MV-4-11 (cell line): ENCODE results near the gene DHRS7B.
"Not testable (repeated sequence)": the region's sequence is repeated elsewhere in the genome, so short reads cannot be mapped to it uniquely, and the experiment has no call there.

Source experiments
- DNase-seq: peaks from one replicate; lab custom pipeline; 2025; lab: John Stamatoyannopoulos, UW

The DHRS7B gene

DNA sequence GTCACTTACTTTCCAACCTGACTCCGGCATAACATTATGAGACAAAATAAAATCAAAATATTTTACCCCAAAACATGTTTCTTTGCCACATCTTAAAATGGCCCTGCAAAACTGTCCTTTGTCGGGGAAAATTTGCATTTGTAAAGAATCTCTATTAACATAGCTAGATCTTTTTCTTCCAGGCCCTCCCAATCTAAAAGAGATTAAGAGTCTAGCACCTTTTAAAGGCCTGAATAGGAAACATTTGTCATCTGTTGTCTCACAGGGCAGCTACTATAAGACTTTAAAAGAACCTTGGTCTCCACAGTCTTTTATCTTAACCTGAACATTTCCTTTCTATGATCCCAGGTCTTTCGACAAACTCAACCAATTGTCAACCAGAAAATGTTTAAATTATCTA, 18.1 kb upstream of the DHRS7B start:
- no peak for DNase-seq

DNA sequence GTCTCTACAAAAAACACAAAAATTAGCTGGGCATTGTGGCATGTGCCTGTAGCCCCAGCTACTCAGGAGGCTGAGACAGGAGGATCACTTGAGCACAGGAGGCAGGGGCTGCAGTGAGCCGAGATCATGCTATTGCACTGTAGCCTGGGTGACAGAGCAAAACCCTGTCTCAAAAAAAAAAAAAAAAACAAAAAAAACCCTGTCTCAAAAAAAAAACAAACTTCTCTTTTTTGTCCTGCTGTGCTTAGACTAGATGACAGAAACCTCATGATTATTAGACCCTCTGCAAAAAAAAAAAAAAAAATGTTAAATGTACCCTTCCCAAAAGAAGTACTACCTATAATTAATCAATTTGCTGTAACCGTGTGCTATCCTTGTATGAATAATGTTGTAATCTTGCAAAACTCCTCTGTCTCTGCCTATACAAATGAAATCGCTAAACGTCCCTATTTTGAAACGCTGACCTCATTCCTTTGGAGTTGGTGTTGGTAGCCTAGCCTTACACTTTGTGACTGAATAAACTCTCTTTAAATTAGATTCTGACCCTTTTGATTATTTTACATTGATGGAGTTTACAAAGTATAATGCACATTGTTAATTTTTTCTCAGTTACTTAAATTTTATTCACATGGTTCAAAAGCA, 13.6 kb upstream of the DHRS7B start:
- DNase-seq = peak; percentile 45

DNA sequence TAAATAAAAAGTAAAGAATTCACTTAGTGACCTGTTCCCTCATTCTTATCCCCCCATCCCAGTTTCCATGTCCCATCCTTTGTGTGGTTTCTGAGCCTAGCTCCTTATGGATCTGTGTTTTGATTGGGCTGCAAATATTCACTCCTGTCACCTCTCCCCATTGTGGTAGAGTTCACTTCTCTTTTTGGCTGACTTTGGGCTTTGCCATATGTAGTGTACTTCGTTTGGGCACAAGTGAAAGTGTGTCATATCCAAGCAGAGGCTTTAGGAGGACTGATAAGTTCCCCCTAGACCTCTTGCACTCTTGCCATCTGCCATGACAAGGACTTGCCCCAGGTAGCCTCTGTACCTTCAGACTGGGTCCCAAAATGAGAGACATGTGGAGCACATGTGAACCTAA, 13.0 kb upstream of the DHRS7B start:
- peak; percentile 85 for DNase-seq

DNA sequence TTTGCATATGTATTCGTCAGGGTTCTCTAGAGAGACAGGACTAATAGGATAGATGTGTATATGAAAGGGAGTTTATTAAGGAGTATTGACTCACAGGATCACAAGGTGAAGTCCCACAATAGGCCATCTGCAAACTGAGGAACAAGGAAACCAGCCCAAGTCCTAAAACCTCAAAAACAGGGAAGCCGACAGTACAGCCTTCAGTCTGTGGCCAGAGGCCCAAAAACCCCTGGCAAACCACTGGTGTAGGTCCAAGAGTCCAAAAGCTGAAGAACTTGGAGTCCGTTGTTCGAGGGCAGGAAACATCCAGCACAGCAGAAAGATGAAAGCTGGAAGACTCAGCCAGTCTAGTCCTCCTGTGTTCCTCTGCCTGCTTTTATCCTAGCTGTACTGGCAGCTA, 12.0 kb upstream of the DHRS7B start:
- peak; percentile 21 for DNase-seq

DNA sequence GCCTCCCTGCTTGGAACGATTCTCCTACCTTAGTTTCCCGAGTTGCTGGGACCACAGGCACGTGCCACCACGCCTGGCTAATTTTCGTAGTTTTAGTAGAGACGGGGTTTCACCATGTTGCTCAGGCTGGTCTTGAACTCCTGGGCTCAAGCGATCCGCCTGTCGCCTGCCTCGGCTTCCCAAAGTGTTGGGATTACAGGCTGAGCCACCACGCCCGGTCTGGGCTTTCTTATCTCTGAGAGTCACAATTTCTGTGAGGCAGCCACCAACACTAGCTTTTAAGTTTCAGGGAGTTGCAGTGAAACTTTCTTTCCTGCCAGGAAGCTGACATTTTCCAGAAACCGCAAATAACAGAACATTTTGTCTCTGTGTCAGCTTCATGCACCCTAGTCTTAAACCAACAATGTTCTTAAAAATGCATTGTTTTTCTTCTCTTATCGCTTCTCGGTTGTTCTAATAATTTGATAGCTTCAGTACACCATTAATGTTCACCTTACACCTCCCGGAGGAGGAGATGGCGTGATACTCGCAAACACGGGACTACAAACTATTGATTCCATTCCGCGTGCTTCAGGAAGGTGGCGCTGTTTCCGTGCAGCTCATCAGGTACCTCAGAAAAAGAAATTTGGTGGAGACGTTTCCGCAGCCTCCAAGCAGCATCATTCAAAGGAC, 7.4 kb upstream of the DHRS7B start:
- DNase-seq = peak; percentile 54

DNA sequence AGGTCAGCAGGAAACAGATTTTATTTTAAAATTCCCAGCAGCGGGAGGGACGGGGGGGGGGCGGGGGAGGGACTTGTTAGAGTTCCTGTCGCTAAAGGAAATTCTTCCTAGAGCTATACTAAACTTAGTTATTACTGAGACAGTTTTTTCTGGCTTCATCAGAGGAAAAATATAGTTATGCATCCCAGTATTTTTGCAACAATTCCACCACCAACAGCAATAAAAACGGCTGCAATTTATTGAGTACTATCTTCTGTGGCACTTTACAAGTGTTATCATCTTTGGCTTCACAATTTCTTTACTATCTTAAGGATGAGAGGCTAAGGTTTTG, 6.9 kb upstream of the DHRS7B start:
- no peak for DNase-seq

DNA sequence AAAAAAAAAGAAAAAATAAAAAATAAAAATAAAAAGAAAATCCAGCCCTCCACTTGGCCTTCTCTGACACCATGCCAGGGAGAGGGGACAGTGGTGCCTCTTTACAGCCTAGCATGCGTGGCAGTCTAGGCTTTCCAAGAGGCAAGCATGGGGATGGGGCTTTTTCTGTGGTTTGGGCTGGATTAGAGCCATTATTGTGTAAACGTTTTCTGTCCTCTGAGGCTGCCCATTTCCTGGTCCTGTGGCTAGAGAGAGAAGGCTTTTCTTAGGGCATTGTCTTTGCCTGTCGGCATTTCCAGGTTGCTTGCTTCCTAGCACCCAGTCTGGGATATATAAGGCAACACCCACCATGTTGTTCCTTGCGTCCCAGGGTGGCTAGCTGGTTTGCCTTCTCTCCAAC, 2.7 kb upstream of the DHRS7B start:
- peak; percentile 86 for DNase-seq

DNA sequence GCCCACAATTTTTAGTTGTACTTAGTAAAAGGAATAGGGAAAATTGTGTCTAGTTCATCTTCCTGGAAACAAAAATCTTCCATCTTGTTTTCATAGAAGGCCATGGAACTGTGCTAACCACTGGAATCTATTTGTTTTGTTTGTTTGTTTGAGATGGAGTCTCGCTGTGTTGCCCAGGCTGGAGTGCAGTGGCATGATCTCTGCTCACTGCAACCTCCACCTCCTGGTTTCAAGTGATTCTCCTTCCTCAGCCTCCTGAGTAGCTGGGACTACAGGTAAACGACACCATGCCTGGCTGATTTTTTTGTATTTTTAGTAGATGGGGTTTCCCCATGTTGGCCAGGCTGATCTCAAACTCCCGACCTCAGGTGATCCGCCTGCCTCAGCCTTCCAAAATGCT, 2.2 kb upstream of the DHRS7B start:
- not testable (repeated sequence) for DNase-seq

DNA sequence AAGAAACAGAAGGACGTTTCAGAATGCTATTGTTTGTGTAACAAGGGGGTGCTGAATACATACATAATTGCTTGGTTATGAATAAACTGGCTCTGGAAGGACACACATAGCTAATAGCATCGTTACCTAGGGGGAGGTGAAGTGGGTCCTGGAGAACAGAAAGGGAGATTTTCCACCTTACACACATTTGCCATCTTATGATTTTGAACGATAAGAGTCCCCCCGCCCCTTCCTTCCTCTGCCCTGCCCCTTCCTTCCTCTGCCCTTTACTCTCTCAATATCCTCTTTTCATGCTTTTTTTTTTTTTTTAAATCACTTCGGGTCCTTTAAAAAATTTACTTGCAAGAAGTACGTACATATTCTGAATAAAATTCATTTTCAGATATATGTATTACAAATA, 902 bp upstream of the DHRS7B start:
- peak; percentile 5 for DNase-seq

DNA sequence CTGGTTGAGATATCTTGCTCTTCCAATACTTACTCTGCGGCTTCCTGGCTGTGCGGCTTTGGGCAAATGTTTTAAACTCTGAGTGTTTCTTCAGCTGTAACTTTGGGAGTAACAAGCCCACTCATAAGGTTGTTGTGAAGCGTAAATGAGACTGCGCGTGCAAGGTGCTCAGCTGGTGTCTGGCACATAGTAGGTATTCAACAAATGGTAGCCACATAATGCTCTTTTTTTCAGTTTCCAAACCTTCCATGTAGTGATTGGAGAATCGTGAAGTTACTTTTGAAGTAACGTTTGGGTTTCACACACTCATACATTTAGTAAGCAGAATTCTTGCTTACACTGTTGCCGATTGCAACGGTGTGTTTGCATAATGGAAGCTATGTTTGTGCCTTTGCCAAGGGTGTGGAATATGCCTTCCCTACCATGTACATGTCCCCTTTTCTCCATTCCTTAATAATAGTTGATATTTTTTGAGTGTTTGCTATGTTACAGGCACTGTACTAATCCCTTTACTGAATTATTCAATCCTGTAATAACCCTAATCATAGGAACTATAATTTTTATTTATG, 829 bp downstream of the DHRS7B start:
- DNase-seq = no peak

DNA sequence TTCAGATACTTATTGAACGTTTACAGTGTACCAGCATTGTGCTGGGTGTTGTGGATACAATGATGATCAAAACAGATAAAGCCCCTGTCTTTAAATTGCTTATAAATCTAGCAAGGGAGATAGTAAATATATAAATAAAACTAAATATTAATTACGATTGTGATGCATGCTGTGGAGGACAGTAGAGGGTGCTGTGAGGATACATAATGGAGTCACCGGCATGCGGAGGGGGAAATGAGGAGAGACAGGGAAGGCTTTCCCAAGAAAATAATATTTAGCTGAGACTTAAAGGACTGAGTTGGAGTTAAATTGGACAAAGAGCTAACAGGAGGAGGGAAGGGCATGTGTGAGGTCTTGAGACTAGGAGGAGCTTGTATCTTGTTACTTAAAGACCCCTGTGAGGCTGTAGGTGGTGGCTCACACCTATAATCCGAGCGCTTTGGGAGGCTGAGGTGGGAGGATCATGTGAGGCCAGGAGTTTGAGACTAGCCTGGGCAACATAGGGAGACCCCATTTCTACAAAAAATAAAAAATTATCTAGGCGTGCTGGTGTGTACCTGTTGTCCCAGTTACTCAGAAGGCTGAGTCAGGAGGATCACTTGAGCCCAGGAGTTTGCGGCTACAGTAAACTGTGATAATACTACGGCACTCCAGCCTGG, 2.4 kb downstream of the DHRS7B start:
- no peak for DNase-seq

DNA sequence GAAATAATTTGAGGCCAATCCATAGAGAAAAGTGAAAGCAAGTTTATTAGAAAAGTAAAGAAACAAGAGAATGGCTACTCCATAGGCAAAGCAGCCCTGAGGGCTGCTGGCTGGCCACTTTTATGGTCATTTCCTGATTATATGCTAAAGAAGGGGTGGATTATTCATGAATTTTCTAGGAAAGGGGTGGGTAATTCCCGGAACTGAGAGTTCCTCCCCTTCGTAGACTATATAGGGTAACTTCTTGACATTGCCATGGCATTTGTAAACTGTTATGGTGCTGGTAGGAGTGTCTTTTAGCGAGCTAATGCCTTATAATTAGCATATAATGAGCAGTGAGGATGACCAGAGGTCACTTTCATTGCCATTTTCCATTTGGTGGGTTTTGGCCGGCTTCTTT, 4.4 kb downstream of the DHRS7B start:
- DNase-seq = peak; percentile 30

DNA sequence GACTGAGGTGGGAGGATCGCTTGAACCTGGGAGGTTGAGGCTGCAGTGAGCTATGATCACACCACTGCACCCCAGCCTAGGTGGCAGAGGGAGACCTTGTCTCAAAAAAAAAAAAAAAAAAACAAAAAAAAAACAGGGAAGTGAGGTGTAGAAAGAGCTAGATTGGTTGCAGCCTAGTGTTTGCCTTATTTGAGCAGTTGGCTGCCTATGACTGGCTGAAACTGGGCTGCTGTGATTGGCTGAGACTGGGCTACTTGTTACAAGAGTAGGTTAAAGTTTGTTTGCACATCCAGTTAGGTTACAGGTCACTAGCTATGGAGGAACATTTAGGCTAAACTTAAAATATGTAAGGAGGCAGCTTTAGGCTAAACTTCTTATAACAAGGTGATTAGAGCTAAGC, 5.7 kb downstream of the DHRS7B start:
- peak; percentile 47 for DNase-seq

DNA sequence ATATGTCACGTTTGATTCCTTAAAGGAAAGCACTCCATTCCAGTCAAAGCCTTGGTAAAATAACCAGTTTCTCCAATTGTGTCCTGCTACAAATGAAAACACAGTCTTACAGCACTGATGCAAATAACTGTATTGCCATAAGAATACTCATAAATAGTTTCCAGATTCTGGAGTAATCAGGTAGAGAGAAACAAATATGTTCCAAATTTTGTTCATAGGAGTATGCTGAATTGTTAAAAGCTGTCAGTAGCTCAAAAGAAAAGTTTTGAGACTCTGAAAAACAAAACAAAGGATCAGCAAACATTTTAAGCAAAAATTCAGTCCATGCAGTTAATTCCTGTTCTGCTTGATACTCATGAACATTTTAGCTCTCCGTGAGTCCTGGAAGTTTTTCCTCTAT, 7.8 kb downstream of the DHRS7B start:
- peak; percentile 24 for DNase-seq

DNA sequence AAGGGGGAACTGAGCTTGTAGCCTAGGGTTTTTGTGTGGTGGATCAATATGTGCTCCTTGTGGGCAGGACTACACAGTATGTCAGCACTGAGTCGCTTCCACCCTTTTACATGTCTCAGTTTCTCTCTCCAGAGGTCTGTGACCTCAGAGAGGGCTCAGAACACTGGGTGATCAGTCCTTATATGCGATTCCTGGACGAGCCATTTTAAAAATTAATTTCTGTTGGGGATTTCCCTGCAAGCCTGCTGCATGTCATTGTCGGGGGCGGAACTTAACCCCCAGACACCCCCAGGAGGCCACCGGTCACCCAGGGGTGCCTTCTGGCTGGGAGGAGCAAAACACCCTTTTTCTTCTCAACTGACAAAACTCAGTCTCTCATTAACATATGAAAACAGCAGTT, 14.1 kb downstream of the DHRS7B start:
- DNase-seq = peak; percentile 58

DNA sequence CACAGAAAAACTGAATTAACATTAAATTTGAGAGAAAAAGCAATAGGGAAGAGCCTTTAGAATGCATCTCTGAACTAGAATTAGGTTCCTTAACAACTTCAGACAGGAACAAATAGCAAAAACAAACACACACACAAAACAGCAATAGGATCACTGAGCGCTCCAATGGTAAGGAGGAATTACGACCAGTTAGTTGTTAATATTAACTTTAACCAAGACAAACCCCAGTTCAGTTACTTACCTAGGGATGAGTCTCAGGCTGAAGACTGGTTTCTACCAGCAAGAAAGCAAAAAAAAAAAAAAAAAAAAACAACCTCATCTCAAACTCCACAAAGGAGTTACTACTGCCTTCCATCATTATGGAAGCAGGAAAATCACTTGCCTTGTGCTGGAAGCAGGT, 14.6 kb downstream of the DHRS7B start:
- no peak for DNase-seq

DNA sequence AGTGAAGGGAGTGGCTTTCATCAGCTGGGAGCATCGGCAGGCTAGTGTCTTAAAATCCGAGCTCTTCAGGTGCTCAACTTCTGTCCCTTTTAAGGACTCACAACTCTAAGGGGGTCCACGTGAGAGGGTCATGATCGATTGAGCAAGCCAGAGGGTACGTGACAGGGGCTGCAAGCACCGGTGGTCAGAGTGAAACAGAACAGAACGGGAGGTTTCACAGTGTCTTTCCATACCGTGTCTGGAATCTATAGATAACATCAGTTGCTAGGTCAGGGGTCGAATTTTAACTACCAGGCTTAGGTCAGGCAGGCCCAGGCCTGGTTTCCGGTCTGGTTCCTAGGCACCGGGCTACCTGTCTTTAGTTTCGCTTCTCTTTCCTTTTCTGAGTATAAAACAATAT, 15.3 kb downstream of the DHRS7B start:
- DNase-seq = not testable (repeated sequence)

DNA sequence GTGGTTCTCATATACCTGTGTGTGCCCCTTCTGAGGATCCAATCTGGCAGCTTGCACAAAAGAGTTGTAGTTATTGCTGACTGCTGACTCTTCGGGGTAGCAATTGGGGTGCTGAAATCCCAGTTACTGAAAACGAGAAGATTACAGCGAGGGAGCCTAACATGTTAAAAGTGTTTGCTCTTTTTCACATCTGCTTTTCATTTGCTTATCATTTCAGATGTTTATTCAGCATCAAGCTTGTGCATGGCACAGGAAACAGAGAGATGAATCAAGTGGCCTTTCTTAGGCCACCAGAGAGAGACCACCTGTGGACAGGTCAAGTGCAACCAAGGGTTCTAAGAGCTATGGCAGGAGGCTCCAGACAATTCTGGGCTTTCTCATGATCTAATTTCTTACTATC, 16.9 kb downstream of the DHRS7B start:
- no peak for DNase-seq

DNA sequence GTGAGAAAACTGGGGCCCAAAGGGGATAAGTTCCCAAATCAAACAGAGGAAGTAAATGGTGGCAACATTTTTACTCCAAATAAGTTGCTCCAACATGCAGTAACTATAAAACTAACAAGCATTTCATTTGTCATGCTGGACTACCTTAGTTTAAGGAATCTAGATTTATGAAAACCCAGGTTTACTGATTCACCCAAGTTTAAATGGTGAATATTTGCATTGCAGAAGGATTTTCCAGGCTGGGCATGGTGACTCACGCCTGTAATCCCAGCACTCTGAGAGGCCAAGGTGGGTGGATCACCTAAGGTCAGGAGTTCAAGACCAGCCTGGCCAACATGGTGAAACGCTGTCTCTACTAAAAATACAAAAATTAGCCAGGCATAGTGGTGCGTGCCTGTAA, 17.5 kb downstream of the DHRS7B start:
- DNase-seq = not testable (repeated sequence)

DNA sequence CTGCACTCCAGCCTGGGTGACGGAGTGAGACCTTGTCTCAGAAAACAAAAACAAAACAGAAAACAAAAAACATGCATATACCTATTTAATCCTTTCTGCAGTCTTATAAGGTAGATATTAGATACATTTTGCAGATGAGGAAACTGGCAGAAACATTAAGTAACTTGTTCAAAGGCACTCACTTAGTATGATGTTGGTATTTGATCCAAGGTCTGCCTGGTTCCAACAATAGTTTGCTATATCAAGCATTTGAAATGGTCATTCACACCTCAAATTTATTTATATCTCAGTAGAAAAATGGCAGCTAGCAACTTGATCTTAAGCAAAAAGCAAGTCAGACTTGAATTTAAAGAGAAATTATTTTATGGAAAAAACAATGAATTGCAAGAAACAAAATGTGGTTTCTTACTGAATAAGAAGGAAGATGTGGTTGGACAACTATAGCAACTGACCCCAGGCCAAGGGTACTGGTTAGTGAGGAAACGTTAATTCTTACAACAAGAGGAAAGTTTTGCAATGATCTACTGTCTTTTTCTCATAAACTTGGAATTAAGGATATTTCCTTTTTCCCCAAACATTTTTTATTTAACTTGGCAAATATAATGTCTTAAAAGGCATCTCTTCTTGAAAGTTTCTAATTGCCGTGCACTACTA, 19.7 kb downstream of the DHRS7B start:
- DNase-seq = peak; percentile 94

DNA sequence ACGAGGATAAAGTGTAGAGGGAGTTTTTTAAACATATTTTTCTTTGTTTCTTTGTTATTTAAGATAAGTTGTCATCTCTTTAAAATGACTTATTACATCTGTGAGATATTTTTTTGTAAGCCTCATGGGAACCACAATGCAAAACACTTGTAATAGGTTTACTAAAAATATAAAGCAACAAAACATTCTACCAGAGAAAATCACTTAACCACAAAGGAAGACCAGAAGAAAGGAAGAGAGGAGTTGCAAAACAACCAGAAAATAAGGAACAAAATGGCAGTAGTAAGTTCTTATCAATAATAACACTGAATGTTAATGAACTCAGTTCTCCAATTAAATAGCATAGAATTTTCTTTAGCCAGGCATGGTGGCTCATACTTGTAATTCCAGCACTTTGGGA, 22.9 kb downstream of the DHRS7B start:
- peak; percentile 91 for DNase-seq

DNA sequence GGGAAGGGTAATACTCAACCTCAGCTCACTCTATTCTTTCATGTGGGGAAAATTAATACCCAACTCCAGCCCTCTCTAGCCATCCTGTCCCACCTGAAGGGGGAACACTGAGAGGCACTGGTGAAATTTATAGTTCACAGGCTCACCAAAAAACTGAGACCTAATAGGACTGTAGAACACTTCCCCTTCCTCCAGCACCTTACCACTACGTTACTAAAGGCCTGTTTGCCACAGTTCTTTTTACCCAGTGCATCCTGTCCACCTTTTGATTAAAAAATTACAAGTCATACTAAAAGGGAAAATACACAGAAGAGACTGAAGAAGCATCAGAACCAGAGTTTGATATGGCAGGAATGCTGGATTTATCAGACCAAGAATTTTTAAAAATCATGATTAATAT, 26.0 kb downstream of the DHRS7B start:
- DNase-seq = peak; percentile 26
